IMR-90 (cell line): ENCODE results near the gene ODAD3.

Source experiments
- MAZ ChIP-seq: IDR thresholded peaks from 2 replicates; pipeline ENCODE4 v1.6.1; 2012; ENCODE audit warnings: low read depth, mild to moderate bottlenecking, low read length, improper control_type of control experiment, moderate library complexity, borderline replicate concordance
- POLR2A ChIP-seq: IDR thresholded peaks from 2 replicates; pipeline ENCODE4 v1.6.1; 2012; ENCODE audit warnings: mild to moderate bottlenecking, low read depth, low read length

GRCh38 chr19:11379857-11380350 lies 55.0 kb downstream of the ODAD3 start:
- TF ChIP-seq POLR2A (no peak), MAZ (no peak)
